Breast epithelium (tissue), 3 donors: ENCODE results near the gene PPDPF.

Experiments used
- CTCF ChIP-seq, 3 donors: fragments of 450-650 bp; IDR thresholded peaks; one replicate each; pipeline ENCODE4 v1.5.1; 2016 to 2017; ENCODE audit warnings: antibody characterized with exemption in 3 of 3, mild to moderate bottlenecking in 3 of 3, moderate library complexity in 3 of 3
- POLR2A ChIP-seq: fragments of 450-650 bp; IDR thresholded peaks from one replicate; pipeline ENCODE4 v1.6.1; 2016; ENCODE audit warnings: antibody characterized with exemption, mild to moderate bottlenecking, moderate library complexity
- POLR2AphosphoS5 ChIP-seq, 3 donors: sonication (generic); formaldehyde crosslinking; IDR thresholded peaks; one replicate each; pipeline ENCODE4 v1.6.1; 2017; ENCODE audit warnings: antibody characterized with exemption in 3 of 3

GRCh38 chr20:63545814-63546213 is 25.2 kb downstream of the PPDPF start:
- TF ChIP-seq CTCF (IDR thresholded peaks at IDR 0.05) (no peak), POLR2A (no peak), POLR2AphosphoS5 (IDR thresholded peaks at IDR 0.05) (no peak)
